HG02623 (cell line): ENCODE data around the gene CDK5RAP2.

Experiments used
- ATAC-seq: cut with Tn5 transposase; IDR thresholded peaks from one replicate; pipeline ENCODE4 v1.9.1; 2021; ENCODE audit warnings: moderate library complexity; ENCODE audit not compliant: unreplicated experiment

The CDK5RAP2 gene

GRCh38 chr9:120387257-120388002, 192.5 kb downstream of the CDK5RAP2 start:
- no peak for ATAC-seq

- no peak for ATAC-seq
Measured at GRCh38 chr9:120386390-120387131, 193.4 kb downstream of the CDK5RAP2 start.

GRCh38 chr9:120385606-120386389, 194.2 kb downstream of the CDK5RAP2 start:
- ATAC-seq, result no peak

GRCh38 chr9:120384925-120385272, 195.1 kb downstream of the CDK5RAP2 start:
- no peak for ATAC-seq

GRCh38 chr9:120383999-120384924, 195.7 kb downstream of the CDK5RAP2 start:
- ATAC-seq, result no peak

GRCh38 chr9:120383611-120383998, 196.4 kb downstream of the CDK5RAP2 start:
- ATAC-seq, result no peak

- ATAC-seq, result no peak
Measured at GRCh38 chr9:120382453-120382852, 197.5 kb downstream of the CDK5RAP2 start.

GRCh38 chr9:120381839-120382238, 198.1 kb downstream of the CDK5RAP2 start:
- no peak for ATAC-seq

GRCh38 chr9:120379611-120380010, 200.4 kb downstream of the CDK5RAP2 start:
- ATAC-seq, result no peak

GRCh38 chr9:120378680-120379079, 201.3 kb downstream of the CDK5RAP2 start:
- no peak for ATAC-seq

GRCh38 chr9:120377268-120378159, 202.5 kb downstream of the CDK5RAP2 start:
- no peak for ATAC-seq

GRCh38 chr9:120376101-120376500, 203.9 kb downstream of the CDK5RAP2 start:
- ATAC-seq, result no peak

GRCh38 chr9:120375316-120375715, 204.7 kb downstream of the CDK5RAP2 start:
- ATAC-seq, result no peak

GRCh38 chr9:120374817-120375216, 205.2 kb downstream of the CDK5RAP2 start:
- no peak for ATAC-seq

GRCh38 chr9:120374239-120374638, 205.7 kb downstream of the CDK5RAP2 start:
- no peak for ATAC-seq

- ATAC-seq, result no peak
Measured at GRCh38 chr9:120372040-120372439, 207.9 kb downstream of the CDK5RAP2 start.

GRCh38 chr9:120369608-120370220, 210.3 kb downstream of the CDK5RAP2 start:
- ATAC-seq, result no peak

- ATAC-seq, result no peak
Measured at GRCh38 chr9:120368799-120369198, 211.2 kb downstream of the CDK5RAP2 start.

GRCh38 chr9:120366644-120367019, 213.3 kb downstream of the CDK5RAP2 start:
- no peak for ATAC-seq
